AG04450 (cell line): ENCODE data around the gene CLSTN1. TPM values are rescaled to one million over a fixed set of nuclear protein-coding genes. Genes with fewer than 3 reads are reported as not detected.

Experiments used
- CTCF ChIA-PET: fragments of 300-600, 350-600 bp; formaldehyde crosslinking; extraction: SDS; loops from one replicate; lab custom pipeline; 2022; ENCODE audit warnings: antibody characterized with exemption, inconsistent platforms; lab: Charles Lee
- POLR2A ChIA-PET: fragments of 350-600 bp; formaldehyde crosslinking; extraction: SDS; loops from one replicate; lab custom pipeline; 2021; ENCODE audit warnings: antibody characterized with exemption, inconsistent platforms; lab: Yijun Ruan, JAX
- DNase-seq: peaks from one replicate; pipeline ENCODE4 v3.0.0-alpha.2; 2011; ENCODE audit warnings: low read depth, low spot score
- H3K27ac ChIP-seq: one replicate; pipeline ENCODE4 v1.5.1; 2012; ENCODE audit warnings: low read depth, low read length, control low read depth
- H3K27me3 ChIP-seq: one replicate; pipeline ENCODE4 v1.6.0; 2012; ENCODE audit warnings: low read length; ENCODE audit not compliant: control insufficient read depth, insufficient read depth
- H3K4me3 ChIP-seq: 2 replicates; pipeline ENCODE4 v1.5.1; 2011; ENCODE audit warnings: mild to moderate bottlenecking, low read depth, low read length, control low read depth
- H3K9me3 ChIP-seq: 2 replicates; pipeline ENCODE4 v1.5.1; 2012; ENCODE audit warnings: low read length; ENCODE audit not compliant: control insufficient read depth, insufficient read depth
- polyA plus RNA-seq: library from polyadenylated mRNA; depleted of rRNA; stranded (reverse); fragments of >200 nt; gene quantifications from 2 replicates; pipeline ENCODE4 v1.2.3, GENCODE V29; 2011
- TF ChIP-seq, protein P1 (sequence below): IDR thresholded peaks from 2 replicates; pipeline ENCODE4 v1.5.1; 2011; ENCODE audit warnings: low read depth, low read length, control low read depth, inconsistent platforms

Gene CLSTN1
- polyA plus RNA-seq, 1 experiment = 35.2 TPM

DNA sequence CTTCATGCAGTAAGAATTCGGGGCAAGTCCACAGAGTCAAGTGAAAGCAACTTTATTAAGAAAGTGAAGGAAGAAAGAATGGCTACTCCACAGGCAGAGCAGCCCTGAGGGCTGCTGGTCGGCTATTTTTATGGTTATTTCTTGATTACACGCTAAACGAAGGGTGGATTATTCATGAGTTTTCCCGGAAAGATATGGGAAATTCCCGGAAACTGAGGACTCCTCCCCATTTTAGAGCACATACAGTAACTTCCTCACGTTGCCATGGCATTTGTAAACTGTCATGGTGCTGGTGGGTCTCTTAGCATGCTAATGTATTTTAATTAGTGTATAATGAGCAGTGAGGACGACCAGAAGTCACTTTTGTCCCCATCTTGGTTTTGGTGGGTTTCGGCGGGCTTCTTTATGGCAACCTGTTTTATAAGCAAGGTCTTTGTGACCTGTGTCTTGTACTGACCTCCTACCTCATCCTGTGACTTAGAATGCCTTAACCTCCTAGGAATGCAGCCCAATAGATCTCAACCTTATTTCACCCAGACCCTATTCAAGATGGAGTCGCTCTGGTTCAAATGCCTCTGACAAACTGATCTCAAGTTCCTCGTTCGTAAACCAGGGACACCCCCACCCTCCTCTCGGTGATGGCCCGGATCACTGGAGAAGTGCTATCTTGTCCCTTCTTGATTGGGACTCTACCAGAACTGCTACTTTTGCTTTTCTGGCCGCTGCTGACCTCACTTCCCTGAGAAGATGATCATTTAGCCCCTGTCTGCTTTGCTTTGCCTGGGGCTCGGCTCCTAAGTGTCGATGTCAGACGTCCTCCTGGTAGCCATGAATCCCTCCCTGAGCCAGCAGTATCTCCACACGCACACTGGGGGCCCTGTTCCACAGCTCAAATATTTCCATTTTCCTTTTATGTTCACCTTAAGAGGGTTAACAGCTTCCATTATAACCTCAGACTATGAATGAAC, 48.8 kb downstream of the CLSTN1 start:
- ChIA-PET CTCF (interaction anchor here (1.1 kb wide), 2 partner anchors 9 to 12 kb away, joined by 4 to 6 read pairs; no protein-coding TSS in a partner anchor), POLR2A (no interaction called here)
- no peak for DNase-seq
- Histone ChIP-seq H3K4me3 (no peak overlapping the region), H3K27me3 (no peaks in the 10 kb centered on the region), H3K9me3 (peaks cover 5% of the 10 kb centered on the region; the same call in 1 of the 2 replicates), H3K27ac (no peak overlapping the region)
- TF ChIP-seq, protein P1, sequence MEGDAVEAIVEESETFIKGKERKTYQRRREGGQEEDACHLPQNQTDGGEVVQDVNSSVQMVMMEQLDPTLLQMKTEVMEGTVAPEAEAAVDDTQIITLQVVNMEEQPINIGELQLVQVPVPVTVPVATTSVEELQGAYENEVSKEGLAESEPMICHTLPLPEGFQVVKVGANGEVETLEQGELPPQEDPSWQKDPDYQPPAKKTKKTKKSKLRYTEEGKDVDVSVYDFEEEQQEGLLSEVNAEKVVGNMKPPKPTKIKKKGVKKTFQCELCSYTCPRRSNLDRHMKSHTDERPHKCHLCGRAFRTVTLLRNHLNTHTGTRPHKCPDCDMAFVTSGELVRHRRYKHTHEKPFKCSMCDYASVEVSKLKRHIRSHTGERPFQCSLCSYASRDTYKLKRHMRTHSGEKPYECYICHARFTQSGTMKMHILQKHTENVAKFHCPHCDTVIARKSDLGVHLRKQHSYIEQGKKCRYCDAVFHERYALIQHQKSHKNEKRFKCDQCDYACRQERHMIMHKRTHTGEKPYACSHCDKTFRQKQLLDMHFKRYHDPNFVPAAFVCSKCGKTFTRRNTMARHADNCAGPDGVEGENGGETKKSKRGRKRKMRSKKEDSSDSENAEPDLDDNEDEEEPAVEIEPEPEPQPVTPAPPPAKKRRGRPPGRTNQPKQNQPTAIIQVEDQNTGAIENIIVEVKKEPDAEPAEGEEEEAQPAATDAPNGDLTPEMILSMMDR = no peak

DNA sequence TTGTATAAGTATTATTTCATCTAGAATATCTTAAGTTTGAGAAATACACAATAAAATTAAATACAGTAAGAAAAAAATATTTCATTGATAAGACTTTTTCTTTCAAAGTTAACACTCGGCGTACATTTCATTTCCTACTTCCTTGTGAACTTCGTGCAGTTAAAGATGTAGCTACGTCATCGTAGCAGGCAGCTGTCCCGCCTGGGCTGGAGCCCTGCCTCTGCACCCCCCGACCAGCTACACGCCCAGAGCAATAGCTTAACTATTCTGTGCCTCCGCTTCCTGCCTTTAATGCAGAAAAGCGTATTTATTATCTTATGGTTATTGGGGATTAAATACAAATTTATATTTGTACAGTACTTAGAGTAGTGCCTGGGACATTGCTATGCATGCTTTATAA, 53.5 kb downstream of the CLSTN1 start:
- TF ChIP-seq, protein P1 = no peak
- DNase-seq = no peak
- POLR2A ChIA-PET = no interaction called here
- H3K27me3 ChIP-seq = no peaks in the 10 kb centered on the region
- H3K27ac ChIP-seq = no peak overlapping the region
- no peaks in the 10 kb centered on the region for H3K9me3 ChIP-seq
- CTCF ChIA-PET = no interaction called here
- no peak overlapping the region for H3K4me3 ChIP-seq

DNA sequence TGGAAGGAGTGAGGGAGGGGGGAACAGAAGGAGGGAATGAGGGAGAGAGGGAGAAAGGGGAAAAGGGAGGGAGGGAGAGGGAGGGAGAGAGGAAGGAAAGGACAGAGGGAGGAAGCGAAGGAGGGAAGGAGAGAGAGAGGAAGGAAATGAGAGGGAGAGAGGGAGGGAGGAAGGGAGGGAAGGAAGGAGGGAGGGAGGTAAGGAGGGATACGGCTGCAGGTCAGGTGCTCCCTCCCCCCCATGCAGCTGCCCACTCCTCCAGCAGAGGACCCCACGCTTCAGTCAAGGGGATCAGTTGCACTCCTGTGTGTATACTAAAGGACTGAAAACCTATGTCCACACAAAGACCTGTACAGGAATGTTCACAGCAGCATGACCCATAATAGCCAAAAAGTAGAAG, 54.8 kb downstream of the CLSTN1 start:
- CTCF ChIA-PET = no interaction called here
- TF ChIP-seq, protein P1 = no peak
- POLR2A ChIA-PET = no interaction called here
- Histone ChIP-seq H3K27me3 (no peaks in the 10 kb centered on the region), H3K27ac (no peak overlapping the region), H3K4me3 (no peak overlapping the region), H3K9me3 (no peaks in the 10 kb centered on the region)
- DNase-seq = no peak

DNA sequence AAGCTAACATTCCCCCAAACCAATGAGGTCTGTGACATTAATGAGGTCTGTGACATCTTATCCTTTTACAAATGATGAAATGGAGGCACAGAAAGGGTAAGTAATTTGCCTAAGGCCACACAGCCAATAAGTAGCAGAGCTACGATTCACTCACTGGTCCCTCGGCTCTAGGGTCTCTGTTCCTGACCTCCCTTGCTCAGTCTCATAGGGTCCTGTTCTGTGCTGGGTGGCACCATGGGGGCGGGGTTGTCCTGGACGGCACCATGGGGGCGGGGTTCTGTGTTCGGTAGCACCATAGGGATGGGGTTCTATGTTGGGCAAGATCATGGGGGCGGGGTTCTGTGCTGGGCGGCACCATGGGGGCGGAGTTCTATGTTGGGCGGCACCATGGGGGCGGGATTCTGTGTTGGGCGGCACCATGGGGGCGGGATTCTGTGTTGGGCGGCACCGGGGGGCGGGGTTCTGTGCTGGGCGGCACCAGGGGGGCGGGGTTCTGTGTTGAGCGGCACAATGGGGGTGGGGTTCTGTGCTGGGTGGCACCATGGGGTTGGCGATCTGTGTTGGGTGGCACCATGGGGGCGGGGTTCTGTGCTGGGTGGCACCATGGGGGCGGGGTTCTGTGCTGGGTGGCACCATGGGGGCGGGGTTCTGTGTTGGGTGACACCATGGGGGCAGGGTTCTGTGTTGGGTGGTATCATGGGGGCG, 55.6 kb downstream of the CLSTN1 start:
- H3K9me3 ChIP-seq = no peaks in the 10 kb centered on the region
- ChIA-PET POLR2A (no interaction called here), CTCF (no interaction called here)
- no peak overlapping the region for H3K4me3 ChIP-seq
- H3K27ac ChIP-seq = no peak overlapping the region
- no peak for DNase-seq
- H3K27me3 ChIP-seq = no peaks in the 10 kb centered on the region
- TF ChIP-seq, protein P1 = no peak
